Smooth muscle cell (in vitro differentiated cells): Measurements from ENCODE around the gene SLMAP. TPM values are rescaled to one million over a fixed set of nuclear protein-coding genes. Genes with fewer than 3 reads are reported as not detected.
"Not testable (repeated sequence)": the region's sequence is repeated elsewhere in the genome, so short reads cannot be mapped to it uniquely, and the experiment has no call there.

Experiments
- DNase-seq: peaks from one replicate; lab custom pipeline; 2025; ENCODE audit not compliant: unreplicated experiment; lab: John Stamatoyannopoulos, UW
- H2AFZ ChIP-seq: fragments of 200-600 bp; sonication (generic); 2 replicates; pipeline ENCODE4 v1.6.0; 2016; ENCODE audit warnings: antibody characterized with exemption, low read depth, mild to moderate bottlenecking
- H3F3A ChIP-seq: fragments of 200-600 bp; sonication (generic); 2 replicates; pipeline ENCODE4 v1.6.0; 2017; ENCODE audit warnings: antibody characterized with exemption, low read depth
- H3K27ac ChIP-seq: fragments of 200-600 bp; sonication (generic); 2 replicates; pipeline ENCODE4 v1.5.1; 2016; ENCODE audit warnings: low read depth, mild to moderate bottlenecking
- H3K27me3 ChIP-seq: fragments of 200-600 bp; sonication (generic); 2 replicates; pipeline ENCODE4 v1.6.1; 2016; ENCODE audit warnings: low read depth, mild to moderate bottlenecking
- H3K36me3 ChIP-seq: fragments of 200-600 bp; sonication (generic); 2 replicates; pipeline ENCODE4 v1.5.1; 2016; ENCODE audit warnings: low read depth
- H3K4me1 ChIP-seq: fragments of 200-600 bp; sonication (generic); 2 replicates; pipeline ENCODE4 v1.5.1; 2016; ENCODE audit warnings: low read depth
- H3K4me2 ChIP-seq: fragments of 200-600 bp; sonication (generic); 2 replicates; pipeline ENCODE4 v1.6.0; 2016; ENCODE audit warnings: mild to moderate bottlenecking
- H3K4me3 ChIP-seq: fragments of 200-600 bp; sonication (generic); 2 replicates; pipeline ENCODE4 v1.5.1; 2016; ENCODE audit warnings: mild to moderate bottlenecking
- H3K79me2 ChIP-seq: fragments of 200-600 bp; sonication (generic); 2 replicates; pipeline ENCODE4 v1.6.0; 2016; ENCODE audit warnings: low read depth, mild to moderate bottlenecking
- H3K9ac ChIP-seq: fragments of 200-600 bp; sonication (generic); 2 replicates; pipeline ENCODE4 v1.6.0; 2016; ENCODE audit warnings: low read depth
- H3K9me3 ChIP-seq: fragments of 200-600 bp; sonication (generic); replicated peaks from 2 replicates; pipeline ENCODE4 v1.5.1; 2016; ENCODE audit warnings: low read depth
- H4K20me1 ChIP-seq: fragments of 200-600 bp; sonication (generic); 2 replicates; pipeline ENCODE4 v1.6.0; 2016; ENCODE audit warnings: low read depth
- CTCF ChIP-seq: fragments of 200-600 bp; sonication (generic); IDR thresholded peaks from 2 replicates; pipeline ENCODE4 v1.5.1; 2017; ENCODE audit warnings: borderline replicate concordance, mild to moderate bottlenecking, antibody characterized with exemption; ENCODE audit not compliant: insufficient read depth, poor library complexity, severe bottlenecking
- WGBS: methylation state at CpG from one replicate; pipeline ENCODE4 v1.1.7; 2016; ENCODE audit warnings: low lambda C conversion rate; 5-methylcytosine and 5-hydroxymethylcytosine counted together
- polyA plus RNA-seq: library from polyadenylated mRNA; unstranded; fragments of >200 nt; fragmentation: Nextera tagmentation; extraction: Ambion mirVana; gene quantifications from 2 replicates; pipeline ENCODE4 v1.2.1, GENCODE V29; 2016
- total RNA-seq: library from RNA; depleted of rRNA; stranded (reverse); fragments of >200 nt; gene quantifications from 2 replicates; pipeline ENCODE4 v1.2.3, GENCODE V29; 2014

The SLMAP gene
- total and polyA plus RNA-seq, 2 experiments from 2014 or later: 19.9 to 42.8 TPM

- no peak for DNase-seq
- peaks cover 100% of the 10 kb centered on the region for H4K20me1 ChIP-seq
- H3K27me3 ChIP-seq: no peaks in the 10 kb centered on the region
- H3K9ac ChIP-seq: peak overlapping the region; percentile 35
- H3K79me2 ChIP-seq: peaks cover 71% of the 10 kb centered on the region
- no peak overlapping the region for H2AFZ ChIP-seq
- WGBS: 8% methylated on average over 3 of the region's 3 CpGs
- peak overlapping the region; percentile 59 for H3K4me2 ChIP-seq
- H3K4me1 ChIP-seq: peaks cover 10% of the 10 kb centered on the region
- H3K4me3 ChIP-seq: no peak overlapping the region
- no peaks in the 10 kb centered on the region for H3K9me3 ChIP-seq
- H3F3A ChIP-seq: no peaks in the 10 kb centered on the region
- H3K27ac ChIP-seq: peak overlapping the region; percentile 84
- H3K36me3 ChIP-seq: no peaks in the 10 kb centered on the region
- no peak for TF ChIP-seq CTCF
Measured at GRCh38 chr3:57803647-57804081, 47.6 kb downstream of the SLMAP start.

- H4K20me1 ChIP-seq: peaks cover 100% of the 10 kb centered on the region
- no peak for DNase-seq
- H3K36me3 ChIP-seq: no peaks in the 10 kb centered on the region
- peaks cover 64% of the 10 kb centered on the region for H3K79me2 ChIP-seq
- peaks cover 10% of the 10 kb centered on the region for H3K4me1 ChIP-seq
- no peak overlapping the region for H3K4me3 ChIP-seq
- H3F3A ChIP-seq: no peaks in the 10 kb centered on the region
- H3K27me3 ChIP-seq: no peaks in the 10 kb centered on the region
- no peak overlapping the region for H3K9ac ChIP-seq
- no peak overlapping the region for H2AFZ ChIP-seq
- TF ChIP-seq CTCF: no peak
- H3K9me3 ChIP-seq: no peaks in the 10 kb centered on the region
- H3K4me2 ChIP-seq: no peak overlapping the region
- peak overlapping the region; percentile 65 for H3K27ac ChIP-seq
- WGBS: 78% methylated on average over 1 of the region's 1 CpG
Measured at GRCh38 chr3:57805266-57805665, 49.2 kb downstream of the SLMAP start.

- no peak overlapping the region for H3K4me3 ChIP-seq
- no peak overlapping the region for H3K9ac ChIP-seq
- H2AFZ ChIP-seq: no peak overlapping the region
- DNase-seq: no peak
- peaks cover 10% of the 10 kb centered on the region for H3K4me1 ChIP-seq
- 96% methylated on average over 1 of the region's 1 CpG for WGBS
- H4K20me1 ChIP-seq: peaks cover 100% of the 10 kb centered on the region
- H3K36me3 ChIP-seq: no peaks in the 10 kb centered on the region
- H3K4me2 ChIP-seq: no peak overlapping the region
- H3K79me2 ChIP-seq: peaks cover 68% of the 10 kb centered on the region
- H3K27ac ChIP-seq: peak overlapping the region; percentile 65
- no peak for TF ChIP-seq CTCF
- H3K9me3 ChIP-seq: no peaks in the 10 kb centered on the region
- H3K27me3 ChIP-seq: no peaks in the 10 kb centered on the region
- no peaks in the 10 kb centered on the region for H3F3A ChIP-seq
Measured at GRCh38 chr3:57805674-57806073, 49.6 kb downstream of the SLMAP start.

- not testable (repeated sequence) for H3K27me3 ChIP-seq, H3K36me3 ChIP-seq, H3K4me3 ChIP-seq, H3K9me3 ChIP-seq, H3K4me2 ChIP-seq, H2AFZ ChIP-seq, H3F3A ChIP-seq, DNase-seq, H3K9ac ChIP-seq, H3K4me1 ChIP-seq, H3K27ac ChIP-seq
- 87% methylated on average over 5 of the region's 5 CpGs for WGBS
- H4K20me1 ChIP-seq: peaks cover 100% of the 10 kb centered on the region
- H3K79me2 ChIP-seq: peaks cover 70% of the 10 kb centered on the region
Measured at GRCh38 chr3:57806195-57806594, 50.1 kb downstream of the SLMAP start.
